Tibial nerve (tissue), 3 donors: ENCODE results near the gene TPPP2.

ENCODE experiments used
- CTCF ChIP-seq, 5 experiments: fragments of 200-600 bp in 3 of 5; fragments of 450-650 bp in 2 of 5; sonication (generic) in 3 of 5; IDR thresholded peaks; one replicate each; pipeline ENCODE4 v1.5.1; 2016 to 2019; ENCODE audit warnings: antibody characterized with exemption in 5 of 5, mild to moderate bottlenecking in 3 of 5, moderate library complexity in 2 of 5
- POLR2A ChIP-seq, 2 donors: fragments of 450-650 bp; IDR thresholded peaks; one replicate each; pipeline ENCODE4 v1.6.1; 2017; ENCODE audit warnings: antibody characterized with exemption in 2 of 2, mild to moderate bottlenecking in 2 of 2, moderate library complexity in 2 of 2

GRCh38 chr14:20989787-20990600 is 40.0 kb upstream of the TPPP2 start, which contains the start of gene METTL17:
- TF ChIP-seq POLR2A (IDR thresholded peaks at IDR 0.05) (peak in 1 of 2 donors; percentile 56), CTCF (IDR thresholded peaks at IDR 0.05) (peak in 2 of 5 experiments; percentile 5 to 50)
